GM18867 (cell line): ENCODE results near the gene CYP17A1.
"Not testable (repeated sequence)": the region's sequence is repeated elsewhere in the genome, so short reads cannot be mapped to it uniquely, and the experiment has no call there.

Source experiments
- ATAC-seq: cut with Tn5 transposase; IDR thresholded peaks from one replicate; pipeline ENCODE4 v1.9.1; 2021; ENCODE audit warnings: mild to moderate bottlenecking, moderate library complexity; ENCODE audit not compliant: unreplicated experiment

Gene CYP17A1, protein sequence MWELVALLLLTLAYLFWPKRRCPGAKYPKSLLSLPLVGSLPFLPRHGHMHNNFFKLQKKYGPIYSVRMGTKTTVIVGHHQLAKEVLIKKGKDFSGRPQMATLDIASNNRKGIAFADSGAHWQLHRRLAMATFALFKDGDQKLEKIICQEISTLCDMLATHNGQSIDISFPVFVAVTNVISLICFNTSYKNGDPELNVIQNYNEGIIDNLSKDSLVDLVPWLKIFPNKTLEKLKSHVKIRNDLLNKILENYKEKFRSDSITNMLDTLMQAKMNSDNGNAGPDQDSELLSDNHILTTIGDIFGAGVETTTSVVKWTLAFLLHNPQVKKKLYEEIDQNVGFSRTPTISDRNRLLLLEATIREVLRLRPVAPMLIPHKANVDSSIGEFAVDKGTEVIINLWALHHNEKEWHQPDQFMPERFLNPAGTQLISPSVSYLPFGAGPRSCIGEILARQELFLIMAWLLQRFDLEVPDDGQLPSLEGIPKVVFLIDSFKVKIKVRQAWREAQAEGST

DNA sequence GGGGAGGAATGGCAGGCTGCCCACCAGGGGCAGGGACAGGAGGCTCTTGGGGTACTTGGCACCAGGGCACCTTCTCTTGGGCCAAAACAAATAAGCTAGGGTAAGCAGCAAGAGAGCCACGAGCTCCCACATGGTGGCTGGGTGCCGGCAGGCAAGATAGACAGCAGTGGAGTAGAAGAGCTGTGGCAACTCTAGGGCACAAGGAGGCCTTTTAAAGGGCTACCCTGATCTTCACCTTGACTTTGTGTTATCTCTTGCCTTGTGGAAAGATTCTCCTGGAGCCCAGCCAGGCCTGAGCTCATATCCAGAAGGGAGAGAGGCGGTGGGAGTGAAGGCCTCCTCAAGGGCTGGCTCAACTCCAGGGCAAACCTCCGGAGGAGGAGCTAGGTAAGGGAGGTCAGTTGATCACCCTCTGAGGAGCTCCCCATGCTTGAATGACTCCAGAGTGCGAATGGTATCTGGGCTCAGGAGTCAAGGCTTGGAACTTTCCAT is at the start of gene CYP17A1:
Gene CYP17A1, minus strand, starts transcription at position 184 of the 492 bp plus-strand sequence. Its CDS starts 52 bp downstream, at position 132.
- no peak for ATAC-seq

DNA sequence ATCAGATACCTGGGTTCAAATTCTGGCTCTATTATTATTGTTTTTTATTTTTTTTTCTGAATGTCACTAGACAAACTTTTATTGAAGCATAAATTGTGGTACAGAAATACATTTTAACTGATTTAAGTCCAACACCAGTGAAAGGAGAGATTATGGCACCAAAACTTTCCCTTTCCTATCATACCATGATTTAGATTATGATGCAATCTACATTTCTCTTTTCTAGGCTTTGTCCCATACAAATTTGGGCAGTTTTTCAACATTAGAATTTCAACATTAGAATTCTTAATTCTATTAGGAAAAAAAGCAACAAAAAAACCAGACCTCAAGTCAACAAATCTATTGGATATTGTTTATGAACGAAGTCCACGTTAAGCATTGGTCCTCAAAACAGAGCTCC is 43.0 kb upstream of the CYP17A1 start:
- no peak for ATAC-seq

DNA sequence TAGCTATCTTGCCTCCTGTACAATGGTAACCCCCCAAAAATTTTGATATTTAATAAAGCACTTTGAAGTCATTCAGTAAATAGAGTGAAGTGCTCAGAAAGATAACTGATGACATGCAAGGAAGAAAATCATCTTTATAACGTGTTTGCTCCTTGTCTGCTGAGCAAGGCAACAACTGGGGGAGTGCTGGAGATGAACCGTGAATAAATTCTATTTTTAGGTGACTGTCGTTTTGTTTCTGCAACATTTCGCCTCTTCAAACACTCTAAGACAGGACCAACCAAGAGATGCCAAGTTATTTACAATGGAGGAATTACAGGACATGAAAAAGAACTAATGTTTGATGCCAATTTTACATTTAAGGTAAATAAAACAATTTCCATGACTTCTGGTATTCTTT is 41.4 kb upstream of the CYP17A1 start:
- no peak for ATAC-seq

DNA sequence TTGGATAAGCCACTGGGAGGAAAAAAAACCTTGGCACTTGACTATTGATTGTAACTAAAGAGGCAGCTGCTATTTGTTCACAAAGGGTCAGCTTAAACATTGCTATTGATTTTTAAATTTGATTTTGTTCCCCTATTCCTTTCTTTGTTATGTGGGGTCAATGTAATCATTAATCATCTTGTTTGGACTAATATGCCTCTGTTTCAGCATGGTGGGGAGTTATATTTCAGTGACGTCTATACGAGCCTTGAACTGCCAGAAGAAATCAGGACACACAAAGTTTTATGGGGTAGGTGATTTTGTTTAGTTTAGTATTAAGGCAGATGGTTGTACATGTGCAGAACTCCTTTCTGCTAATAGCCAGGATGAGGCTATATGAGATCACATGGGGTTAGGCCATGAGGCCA is 39.5 kb upstream of the CYP17A1 start:
- no peak for ATAC-seq

DNA sequence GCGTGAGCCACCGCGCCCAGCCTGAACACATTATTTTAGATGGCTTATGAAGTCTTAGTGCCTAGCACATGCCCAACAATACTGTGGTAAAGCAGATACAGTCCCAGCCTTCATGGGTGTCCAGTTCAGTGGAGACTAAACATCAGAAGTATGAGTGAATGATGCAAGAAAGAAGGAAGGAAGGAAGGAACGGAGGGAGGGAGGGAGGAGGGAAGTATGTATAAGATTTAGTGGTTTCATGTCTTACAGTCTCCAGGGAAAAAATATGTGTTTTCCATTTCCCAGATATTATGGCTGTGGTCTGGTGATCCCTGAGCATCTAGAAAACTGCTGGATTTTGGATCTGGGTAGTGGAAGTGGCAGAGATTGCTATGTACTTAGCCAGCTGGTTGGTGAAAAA is 35.0 kb upstream of the CYP17A1 start:
- no peak for ATAC-seq

DNA sequence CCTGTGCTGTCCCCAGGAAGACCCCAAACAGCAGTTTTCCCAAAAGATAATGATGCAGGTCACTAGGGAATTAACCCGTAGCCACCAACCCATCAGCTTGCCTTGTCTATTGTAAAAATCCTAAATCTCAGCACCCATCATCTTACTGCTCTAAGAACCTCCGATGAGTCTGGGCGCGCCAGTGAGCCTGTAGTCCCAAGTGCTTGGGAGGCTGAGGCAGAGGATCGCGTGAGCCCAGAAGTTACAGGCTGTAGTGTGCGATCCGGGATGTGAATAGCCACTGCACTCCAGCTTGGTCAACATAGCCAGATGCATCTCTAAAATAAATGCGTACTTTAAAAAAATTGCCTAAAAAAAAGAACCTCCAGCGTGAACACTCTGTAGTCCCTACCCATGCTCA is 33.0 kb upstream of the CYP17A1 start:
- no peak for ATAC-seq

DNA sequence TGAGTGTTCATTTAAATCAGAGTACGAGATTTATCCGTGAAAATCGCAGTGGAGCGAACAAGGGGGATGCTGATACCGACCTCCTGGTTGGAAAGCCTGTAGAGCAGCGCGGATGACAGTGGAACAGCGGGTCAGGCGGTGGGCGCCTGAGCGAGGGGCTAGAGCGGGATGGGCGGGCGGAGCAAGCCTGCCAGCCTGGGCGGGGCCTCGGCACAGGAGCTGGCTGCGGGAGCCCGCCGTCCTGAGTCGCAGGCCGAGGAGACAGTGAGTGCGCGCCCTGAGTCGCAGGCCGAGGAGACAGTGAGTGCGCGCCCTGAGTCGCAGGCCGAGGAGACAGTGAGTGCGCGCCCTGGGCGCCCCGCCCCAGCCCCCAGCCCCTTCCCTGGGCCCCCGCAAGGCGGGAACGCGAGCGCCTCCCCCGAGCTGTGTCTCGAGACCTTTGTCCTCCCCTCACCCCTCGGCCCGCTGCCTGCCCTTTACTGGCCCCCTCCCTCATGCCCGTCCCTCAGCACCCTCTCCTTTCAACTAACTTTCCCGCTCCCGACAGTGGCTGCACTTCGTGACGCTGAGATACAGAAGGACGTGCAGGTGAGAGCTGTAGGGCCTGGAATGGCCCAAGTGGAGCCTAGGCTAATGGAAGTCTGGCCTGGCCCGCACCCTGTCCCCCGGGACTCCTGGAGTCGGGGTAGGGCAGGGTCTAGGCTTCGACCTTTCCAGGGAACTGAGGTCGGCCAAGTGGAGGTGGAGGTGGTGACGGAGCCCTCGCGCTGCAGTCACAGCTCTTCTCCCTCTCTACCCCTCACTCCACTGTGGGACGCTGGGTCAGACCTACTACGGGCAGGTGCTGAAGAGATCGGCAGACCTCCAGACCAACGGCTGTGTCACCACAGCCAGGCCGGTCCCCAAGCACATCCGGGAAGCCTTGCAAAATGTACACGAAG is 32.3 kb upstream of the CYP17A1 start, which contains the start of gene AS3MT:
Gene AS3MT, plus strand, starts transcription at position 213 of the 941 bp plus-strand sequence. Its CDS starts 123 bp downstream, at position 336.
- ATAC-seq = no peak

DNA sequence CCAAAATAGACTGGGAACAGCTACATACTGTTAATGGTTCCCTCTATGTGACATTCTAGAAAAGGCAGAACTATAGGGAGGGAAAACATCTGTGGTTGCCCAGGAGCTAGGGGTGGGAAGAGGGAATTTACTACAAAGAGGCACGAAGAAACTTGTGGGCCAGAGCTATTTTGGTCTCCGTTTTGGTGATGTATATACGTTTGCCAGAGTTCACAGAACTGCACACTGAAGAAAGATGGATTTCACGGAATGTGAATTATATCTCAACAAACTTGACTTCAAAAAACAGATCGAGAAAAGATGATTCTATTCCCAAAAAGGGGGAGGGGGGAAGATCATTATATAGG is 31.7 kb upstream of the CYP17A1 start:
- no peak for ATAC-seq

DNA sequence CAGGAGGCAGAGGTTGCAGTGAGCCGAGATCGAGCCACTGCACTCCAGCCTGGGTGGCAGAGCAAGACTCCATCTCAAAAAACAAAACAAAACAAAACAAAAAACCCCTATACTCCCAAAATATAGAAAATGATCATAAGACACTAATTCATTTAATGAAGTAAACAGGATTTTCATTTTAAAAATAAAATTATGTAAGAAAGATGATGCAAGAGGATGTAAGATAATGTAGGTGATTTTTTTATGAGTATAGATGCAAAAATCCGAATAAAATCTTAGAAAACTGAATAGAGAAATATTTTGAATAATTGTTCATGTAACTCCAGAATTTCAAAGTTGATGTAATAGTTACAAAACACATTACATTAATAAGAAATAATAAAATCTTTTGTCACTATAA is 28.4 kb upstream of the CYP17A1 start:
- ATAC-seq = no peak

DNA sequence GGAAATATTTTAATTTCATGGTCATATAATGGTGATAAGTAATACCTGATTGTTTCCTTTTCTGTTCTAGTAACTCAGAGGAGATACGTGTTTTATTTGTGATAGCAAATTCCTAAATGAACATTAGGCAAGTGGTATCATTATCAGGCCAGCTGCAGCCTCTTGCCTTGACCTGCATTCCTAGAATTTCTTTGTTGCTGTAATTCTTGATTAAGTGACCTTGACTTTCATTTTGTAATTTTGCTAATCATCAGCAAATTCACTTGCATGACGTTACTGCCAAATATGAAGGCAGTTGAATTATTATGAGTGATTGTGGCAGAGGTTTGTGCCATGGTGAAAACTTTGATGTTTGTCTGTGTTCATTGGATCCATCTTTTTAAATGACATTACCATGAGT is 26.4 kb upstream of the CYP17A1 start:
- ATAC-seq = no peak

DNA sequence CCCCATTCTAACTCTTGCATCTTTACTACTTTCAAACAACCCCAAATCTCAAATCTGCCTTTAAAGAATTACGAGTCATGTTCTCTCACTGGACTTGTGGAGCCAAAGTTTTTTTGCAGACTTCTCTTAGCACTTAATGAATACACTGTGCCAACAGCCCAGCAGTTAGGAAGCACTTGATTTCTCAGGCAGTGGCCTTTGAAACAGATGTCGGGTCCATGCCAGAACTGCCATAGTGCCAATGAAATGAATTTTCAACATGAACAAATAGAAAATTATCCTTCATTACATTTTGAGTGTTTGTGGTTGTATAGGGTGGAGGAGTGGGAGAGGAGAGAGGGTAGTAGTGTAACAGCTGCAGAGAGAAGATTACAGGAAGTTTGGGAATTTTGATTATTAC is 22.7 kb upstream of the CYP17A1 start:
- no peak for ATAC-seq

DNA sequence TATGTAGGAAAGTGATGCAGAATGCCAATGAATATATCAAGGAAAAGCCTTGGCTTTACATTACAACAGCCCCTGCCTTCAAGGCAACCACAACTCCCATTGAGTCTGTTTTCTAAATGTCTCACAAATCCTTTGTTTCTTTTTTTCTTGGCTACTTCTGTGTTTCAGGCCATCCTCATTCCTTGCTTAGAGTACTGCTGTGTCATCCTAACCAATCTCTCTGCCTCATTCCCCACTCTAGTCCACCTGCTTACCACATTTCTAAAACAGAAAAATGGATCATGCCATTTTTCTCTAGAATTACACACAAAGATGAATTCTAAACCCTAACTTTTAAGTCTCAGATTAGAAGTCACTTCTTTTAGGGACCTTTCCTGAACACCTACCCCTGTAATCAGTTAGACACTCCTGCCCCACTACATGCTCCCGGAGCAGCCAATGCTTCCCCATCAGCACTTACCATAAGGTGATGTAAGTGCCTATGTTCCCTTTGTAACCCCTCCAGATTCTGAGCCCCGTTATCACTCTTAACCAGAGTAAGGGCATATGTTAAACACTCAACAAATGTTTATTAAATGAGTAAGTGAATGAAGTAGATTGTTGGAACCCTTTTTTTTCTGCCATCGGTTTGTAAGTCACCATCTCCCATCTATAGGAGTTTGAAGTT is 19.7 kb upstream of the CYP17A1 start:
- no peak for ATAC-seq

DNA sequence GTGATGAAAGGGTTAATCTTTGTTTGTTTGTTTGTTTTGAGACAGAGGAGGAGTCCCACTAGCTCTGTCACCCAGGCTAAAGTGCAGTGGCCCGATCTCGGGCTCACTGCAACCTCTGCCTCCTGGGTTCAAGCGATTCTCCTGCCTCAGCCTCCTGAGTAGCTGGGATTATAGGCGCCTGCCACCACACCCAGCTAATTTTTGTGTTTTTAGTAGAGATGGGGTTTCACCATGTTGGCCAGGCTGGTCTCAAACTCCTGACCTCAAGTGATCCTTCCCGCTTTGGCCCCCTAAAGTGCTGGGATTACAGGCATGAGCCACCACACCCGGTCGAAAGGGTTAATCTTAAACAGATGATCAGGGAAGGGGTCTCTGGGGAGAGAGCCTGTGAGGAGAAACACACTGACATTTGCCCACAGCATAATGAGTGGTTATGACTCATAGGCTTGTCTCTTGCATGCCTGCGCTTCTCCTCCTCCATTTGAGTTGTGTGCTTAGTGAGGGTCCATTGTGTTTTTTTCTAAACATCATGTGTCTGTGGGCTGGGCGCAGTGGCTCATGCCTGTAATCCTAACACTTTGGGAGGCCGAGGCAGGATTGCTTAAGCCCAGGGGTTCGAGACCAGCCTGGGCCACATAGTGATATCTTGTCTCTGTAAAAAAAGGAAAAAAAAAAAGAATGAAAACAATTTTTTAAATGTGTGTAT is 18.7 kb upstream of the CYP17A1 start:
- not testable (repeated sequence) for ATAC-seq

DNA sequence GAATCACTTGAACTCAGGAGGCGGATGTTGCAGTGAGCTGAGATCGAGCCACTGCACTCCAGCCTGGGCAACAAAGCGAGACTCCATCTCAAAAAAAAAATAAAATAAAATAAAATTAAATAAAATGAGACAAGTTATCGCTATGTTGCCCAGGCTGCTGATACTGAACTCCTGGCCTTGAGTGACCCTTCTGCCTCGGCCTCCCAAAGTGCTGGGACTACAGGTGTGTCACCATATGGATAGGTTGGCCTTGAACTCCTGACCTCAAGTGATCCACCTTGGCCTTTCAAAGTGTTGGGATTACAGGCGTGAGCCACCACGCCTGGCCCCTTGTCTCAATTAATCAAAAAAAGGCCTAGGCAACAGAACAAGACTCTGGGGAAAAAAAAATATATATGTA is 16.0 kb upstream of the CYP17A1 start:
- ATAC-seq = not testable (repeated sequence)

DNA sequence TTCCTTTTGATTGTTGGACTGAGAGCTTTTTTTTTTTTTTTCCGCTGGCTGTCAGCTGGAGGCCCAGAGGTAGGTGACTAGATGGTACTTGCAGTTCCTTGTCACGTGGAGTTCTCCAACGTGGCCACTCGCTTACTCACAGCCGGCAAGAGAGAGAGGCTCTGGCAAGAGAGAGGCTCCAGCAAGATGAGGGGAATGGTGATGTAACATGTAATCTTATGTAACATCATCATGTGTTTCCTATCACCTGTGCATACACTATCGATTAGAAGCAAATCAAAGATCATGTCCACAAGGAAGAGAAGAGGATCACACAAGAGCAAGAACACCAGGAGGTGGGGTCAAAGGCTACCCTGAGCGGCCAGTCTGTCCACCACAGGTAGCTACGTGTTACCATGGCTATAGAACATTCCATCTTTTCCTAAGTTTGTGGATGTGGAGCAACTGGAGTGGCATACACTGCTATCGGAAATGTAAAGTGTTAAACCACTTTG is 12.9 kb upstream of the CYP17A1 start:
- ATAC-seq = no peak

DNA sequence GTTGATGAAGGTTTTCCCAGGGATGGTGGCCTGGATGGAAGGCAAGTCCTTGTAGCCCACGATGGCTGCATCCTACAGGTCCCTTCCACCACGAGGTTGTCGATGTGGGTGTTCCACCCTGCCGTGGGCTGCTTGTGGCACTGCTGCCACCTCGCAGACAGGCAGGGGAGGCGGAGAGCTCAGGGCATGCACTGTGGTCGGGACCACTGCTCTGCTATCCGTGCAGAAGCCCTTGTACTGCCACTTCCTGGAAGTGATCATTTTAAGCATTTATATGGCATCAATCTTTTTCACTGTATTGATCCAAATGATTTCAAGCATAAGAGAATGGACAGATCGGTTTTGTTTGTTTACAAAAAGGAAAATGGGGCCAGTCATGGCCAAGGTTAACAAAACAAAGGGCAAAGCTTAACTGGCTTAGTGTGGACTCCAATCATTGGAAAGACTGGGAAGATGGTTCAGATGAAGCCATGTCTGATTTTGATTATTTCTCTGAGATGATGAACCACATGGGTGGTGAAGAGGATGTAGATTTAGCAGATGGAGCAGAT is 8.2 kb upstream of the CYP17A1 start:
- no peak for ATAC-seq

DNA sequence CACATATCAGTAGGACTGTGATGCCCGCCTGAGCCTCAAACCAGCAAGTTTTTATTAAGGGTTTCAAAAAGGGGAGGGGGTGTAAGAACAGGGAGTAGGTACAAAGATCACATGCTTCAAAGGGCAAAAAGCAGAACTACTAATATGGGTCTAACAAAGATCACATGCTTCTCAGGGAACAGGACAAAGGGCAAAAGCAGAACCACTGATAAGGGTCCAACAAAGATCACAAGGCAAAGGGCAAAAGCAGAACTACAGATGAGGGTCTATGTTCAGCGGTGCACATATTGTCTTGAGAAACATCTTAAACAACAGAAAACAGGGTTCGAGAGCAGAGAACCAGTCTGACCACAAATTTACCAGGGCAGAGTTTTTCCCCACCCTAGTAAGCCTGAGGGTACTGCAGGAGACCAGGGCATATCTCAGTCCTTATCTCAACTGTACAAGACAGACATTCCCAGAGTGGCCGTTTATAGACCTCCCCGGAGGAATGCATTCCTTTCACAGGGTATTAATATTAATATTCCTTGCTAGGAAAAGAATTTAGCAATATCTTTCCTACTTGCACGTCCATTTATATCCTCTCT is 7.1 kb upstream of the CYP17A1 start:
- ATAC-seq = not testable (repeated sequence)

DNA sequence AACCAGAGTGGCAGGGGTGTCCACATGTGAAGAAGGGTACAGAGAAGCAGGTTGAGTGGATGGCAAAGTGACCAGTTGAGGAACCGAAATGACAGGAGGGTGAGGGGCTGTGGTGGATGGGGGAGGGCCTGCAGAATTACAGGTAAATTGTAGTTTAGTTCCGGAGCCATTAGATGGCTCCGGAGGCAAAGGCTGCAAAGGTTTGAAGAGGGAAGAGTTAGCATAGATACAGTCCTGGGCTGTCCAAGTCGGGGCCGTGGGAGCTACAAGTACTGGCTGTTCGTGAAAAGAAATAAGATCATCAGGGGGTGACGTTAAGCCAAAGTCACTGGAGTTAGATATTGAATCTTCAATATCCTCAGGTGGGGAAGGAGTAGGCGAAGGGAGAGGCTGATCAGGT is 5.9 kb upstream of the CYP17A1 start:
- ATAC-seq = not testable (repeated sequence)

DNA sequence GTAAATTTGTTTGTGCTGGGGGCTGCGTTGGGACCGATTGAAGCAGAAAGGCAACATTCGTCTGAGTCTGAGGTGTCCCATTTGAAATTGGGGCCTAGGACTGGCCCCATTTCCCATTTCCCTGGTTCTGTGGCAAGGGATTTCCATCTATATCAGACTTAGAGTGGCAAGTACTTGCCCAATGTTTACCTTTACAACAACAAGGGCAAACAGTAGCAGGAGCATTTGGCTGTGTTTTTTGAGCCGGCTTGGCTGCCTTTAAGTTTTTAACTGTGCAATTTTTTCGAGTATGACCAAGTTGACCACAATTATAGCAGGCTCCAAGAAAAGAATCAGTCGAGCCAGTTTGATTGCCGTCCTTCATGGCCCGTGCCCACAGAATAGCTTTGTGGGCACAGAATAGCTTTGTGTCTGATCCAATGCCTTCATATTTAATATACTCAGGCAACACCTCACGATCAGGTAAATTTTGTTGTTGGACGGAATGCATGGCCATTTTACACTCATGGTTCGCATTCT is 4.7 kb upstream of the CYP17A1 start:
- ATAC-seq = no peak
